GM11168 (cell line): Measurements from ENCODE around the gene GAST.
"Not testable (repeated sequence)": the region's sequence is repeated elsewhere in the genome, so short reads cannot be mapped to it uniquely, and the experiment has no call there.

Source experiments
- in situ Hi-C: fragments of 300-500 bp; cut with MboI; formaldehyde crosslinking; loops from one replicate; pipeline ENCODE4 v1.12.0; 2022; ENCODE audit warnings: low sequenced_read_pairs; ENCODE audit not compliant: unreplicated experiment

The GAST gene

DNA sequence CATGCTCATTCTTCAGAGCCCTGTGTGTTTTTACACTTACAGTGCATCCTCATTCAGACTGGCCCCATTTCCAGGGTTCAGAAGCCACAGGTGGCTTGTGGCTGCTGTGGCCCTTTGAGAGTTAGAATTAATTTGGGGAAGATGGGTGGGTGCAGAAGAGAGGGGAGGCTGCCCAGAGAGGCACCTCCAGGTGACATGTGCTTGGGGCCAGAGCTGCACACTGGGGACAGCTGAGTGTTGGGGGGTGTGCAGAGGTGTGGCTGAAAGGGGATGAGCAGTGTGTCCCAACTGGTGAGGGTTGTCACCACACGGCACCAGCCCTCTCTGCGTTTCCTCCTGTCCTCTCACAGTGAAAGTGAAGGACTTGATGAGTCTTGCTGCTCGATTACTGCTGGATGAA, 30.4 kb upstream of the GAST start:
- in situ Hi-C loops, result no loop called here

DNA sequence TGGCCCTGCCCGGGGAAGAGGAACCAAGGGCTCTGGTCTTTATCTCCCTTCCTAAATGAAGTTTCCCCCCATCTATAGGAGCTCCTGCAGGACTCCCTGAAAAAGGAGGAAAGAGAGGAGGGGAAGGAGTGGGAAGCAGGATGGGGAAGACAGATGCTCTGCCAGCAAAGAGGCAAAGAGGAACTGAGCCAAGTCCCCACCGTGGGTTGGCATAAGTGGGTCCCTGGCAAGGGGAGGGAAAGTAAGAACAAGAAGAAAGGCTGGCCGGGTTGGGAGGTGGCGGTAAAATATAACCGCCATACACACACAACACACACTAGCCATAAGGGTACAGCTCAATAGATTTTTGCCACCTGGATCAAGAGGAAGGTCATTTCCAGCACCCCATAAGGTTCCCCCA, 29.5 kb upstream of the GAST start:
- in situ Hi-C loops, result no loop called here

DNA sequence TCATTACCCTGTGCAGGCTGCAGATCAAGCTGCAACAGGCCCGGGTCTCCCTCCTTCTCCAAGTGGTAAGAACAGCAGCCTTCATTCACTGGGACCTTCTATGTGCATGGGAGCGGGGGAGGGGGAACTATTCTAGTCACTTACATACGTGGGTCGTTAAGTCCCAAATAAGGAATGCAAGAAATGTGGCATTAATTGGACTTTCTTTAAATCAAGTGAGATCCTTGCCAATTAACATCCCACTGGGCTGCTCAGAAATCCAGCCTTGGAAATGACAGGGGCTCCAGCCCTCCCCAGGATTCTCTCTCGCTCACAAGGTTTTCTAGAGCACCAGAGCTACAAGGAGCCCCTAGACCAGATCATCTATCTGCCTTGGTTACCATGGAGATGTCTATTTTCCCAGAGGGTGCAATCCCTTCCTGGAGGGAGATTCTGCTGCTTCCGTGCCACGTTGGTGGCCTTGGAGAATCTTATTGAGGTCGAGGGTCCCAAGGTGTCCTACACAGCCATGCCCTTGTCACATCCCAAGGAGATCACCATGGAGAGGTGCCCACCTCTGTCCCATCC, 28.6 kb upstream of the GAST start:
- in situ Hi-C loops, result no loop called here

DNA sequence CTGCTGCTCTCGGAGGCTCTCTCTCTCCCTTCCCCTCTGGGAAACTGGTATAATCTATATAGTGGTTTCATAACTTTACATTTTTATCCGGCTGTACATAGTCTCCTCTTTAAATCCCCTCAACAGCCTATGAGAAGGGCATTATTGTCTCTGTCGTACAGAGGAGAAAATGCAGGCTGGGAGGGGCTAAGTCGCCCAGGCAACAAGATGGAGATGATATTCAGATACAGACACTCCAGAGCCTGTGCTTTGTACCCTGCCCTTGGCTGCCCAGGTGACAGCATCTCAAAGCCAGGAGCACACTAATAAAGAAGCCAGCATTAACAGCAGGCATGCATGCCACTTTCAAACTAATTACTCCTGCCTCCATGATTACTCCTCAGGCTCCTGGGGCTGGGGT, 28.1 kb upstream of the GAST start:
- in situ Hi-C loops, result no loop called here

DNA sequence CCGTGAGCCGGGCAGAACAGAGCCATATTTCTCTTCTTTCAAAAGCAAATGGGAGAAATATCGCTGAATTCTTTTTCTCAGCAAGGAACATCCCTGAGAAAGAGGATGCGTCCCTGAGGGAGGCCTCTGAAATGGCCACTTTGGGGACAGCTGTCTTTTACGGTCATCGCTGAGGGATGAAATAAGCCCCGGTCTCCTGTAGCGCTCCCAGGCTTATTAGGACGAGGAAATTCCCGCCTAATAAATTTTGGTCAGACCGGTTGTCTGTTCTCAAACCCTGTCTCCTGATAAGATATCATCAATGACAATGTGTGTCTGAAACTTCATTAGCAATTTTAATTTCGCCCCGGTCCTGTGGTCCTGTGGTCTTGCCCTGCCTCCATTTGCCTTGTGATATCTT, 26.4 kb upstream of the GAST start:
- in situ Hi-C loops, result not testable (repeated sequence)

DNA sequence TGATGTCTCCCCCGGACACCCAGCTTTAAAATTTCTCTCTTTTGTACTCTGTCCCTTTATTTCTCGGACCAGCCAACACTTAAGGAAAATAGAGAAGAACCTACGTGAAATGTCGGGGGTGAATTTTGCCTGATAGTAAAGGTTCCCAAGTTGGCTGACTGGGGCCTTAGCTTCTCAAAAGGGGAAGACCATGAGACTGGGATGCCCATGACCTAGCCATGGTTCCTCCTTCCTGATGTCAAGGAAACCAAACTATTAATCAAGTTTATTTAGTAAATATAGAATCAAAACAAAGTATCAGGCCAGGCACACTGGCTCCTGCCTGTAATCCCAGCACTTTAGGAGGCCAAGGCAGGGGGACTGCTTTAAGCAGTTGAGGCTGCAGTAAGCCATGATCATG, 25.9 kb upstream of the GAST start:
- in situ Hi-C loops, result no loop called here

DNA sequence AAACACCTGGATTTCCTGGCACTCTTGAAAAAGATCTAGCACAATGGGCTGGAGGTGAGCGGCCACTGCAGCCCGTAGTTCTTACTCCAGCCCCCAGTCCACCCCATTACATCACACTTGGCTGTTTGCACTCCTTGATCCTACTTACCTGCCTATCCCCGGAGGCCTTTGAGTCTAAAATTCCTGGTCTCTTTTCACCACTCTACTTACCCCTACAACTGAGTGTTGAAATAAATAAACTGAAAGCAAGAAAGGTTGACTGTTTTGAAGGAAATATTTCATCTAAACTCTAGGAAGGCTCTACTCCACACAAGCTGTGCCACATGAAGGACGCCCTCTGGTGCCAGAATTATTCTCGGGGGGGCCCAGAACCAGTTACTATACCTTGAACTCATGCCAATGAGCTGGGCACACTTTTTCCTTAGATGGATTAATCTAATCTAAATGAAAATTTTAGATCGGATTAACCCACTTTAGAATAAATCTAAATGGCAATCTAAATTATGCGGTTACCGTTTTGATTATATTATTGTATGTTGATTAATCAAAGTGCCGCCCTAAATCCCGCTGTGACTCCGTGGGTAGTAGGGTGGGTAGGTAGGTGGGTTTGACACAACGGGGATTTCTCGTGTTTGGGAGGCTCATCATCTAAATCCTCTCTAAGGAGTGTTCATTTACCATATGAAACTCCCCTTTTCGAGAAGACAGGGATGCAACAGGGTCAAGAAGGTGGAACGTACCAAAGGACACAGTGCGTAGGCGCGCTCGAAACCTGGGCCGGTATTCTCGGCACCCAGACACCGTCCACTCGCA, 24.1 kb upstream of the GAST start:
- in situ Hi-C loops, result no loop called here

DNA sequence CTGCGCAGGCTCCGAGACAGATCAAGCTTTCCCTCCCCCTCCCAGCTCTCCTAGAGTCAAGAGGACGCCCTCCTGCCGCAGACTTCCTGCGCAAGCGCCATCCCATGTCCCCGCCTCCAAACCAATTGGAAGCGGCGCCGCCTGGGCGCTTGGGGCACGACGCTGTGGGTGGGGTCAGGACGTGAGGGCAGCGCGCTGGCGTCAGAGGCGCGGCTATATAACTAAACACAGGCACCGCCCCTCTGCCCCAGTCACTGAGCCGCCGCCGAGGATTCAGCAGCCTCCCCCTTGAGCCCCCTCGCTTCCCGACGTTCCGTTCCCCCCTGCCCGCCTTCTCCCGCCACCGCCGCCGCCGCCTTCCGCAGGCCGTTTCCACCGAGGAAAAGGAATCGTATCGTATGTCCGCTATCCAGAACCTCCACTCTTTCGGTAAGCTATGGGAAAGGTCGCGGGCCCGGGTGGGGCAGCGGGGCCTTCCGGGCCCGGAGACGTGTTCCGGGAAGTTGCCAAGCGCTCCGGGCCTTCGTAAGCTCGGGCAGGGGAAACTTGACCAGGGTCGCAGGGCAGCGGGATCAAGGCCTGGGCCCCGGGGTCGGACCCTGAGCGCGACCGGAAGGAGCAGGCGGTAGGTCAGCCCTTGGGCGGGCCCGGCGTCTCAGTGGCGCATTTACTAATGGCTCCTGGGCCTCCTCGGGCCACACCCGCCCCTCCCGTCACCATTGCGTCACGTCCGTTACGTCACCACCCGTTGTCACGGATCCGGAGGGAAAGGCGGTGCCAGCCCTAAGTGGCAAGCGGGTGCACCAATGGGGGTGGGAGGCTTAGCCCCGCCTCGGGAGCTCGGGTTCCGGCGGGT, 23.3 kb upstream of the GAST start, which contains the start of gene EIF1:
EIF1 (plus strand) TSS at position 245 of the 856 bp plus-strand sequence; CDS start at position 399, 154 bp downstream.
- in situ Hi-C loops, result no loop called here

DNA sequence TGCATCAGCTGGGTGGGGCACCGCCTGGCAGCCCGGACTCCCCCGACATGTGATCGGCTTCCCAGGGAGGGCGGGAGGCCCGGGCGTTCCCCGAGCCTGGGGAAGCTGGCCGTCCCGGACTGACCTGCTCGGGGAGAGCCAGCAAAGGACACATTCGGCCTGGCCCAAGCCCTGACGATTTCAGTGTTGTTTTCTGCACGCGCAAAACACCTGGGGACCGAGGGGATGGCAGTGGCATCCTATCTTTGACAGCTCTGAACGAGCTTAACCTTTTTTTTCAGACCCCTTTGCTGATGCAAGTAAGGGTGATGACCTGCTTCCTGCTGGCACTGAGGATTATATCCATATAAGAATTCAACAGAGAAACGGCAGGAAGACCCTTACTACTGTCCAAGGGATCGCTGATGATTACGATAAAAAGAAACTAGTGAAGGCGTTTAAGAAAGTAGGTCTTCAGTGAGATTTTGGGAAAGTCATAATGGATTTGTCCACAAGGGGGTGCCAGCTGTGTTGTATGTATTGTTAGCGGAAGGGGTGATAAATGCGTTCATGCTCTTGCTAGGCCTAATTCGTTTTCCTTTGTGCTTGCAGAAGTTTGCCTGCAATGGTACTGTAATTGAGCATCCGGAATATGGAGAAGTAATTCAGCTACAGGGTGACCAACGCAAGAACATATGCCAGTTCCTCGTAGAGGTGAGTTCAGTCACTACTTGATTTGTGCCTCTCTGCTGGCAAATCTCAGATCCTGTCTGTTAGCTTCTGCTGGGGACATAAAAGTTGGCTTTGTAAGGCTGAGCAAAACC, 22.4 kb upstream of the GAST start:
- in situ Hi-C loops, result no loop called here

DNA sequence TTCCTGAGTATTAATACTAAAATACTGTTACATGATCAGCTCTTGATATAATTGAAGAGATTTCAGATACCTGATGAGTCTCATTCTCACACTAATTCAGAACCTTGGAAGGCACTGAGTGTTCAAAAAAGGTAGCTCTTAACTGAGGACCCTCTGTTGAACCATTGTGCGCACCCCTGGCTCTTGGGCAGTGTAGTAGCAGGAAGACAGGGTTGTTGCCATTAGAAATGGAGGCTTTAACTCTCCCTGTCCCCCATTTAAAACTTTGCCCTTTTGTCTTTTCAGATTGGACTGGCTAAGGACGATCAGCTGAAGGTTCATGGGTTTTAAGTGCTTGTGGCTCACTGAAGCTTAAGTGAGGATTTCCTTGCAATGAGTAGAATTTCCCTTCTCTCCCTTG, 21.6 kb upstream of the GAST start:
- in situ Hi-C loops, result no loop called here

DNA sequence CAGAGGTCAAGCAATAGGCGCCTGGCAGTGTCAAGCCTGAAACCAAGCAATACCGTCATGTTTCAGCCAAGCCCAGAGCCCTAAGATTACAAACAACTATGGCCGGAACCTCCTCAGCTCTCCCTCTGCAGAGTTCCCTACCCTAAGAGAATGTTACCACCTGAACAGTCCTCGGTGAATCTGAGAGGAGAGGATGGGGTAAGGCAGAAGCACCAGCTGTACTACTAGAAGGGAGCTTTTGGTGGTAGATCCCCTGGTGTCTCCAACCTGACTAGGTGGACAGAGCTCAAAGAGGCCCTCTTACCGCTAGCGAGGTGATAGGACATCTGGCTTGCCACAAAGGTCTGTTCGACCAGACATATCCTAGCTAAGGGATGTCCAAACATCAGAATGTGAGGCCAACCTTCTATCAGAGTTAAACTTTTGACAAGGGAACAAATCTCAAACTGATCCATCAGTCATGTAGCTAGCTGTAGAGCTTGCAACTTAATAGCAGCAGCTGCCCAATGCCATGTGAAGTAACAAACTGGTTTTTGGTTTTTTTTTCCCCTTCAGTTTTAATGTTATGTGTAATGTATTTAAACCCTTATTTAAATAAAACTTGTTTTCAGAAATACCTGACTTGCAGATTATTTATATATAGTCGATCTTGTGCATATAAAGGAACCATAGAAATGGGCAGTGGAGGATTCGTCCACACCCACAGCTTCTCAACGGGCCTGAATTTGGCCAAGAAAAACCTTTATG, 20.9 kb upstream of the GAST start:
- in situ Hi-C loops, result no loop called here

DNA sequence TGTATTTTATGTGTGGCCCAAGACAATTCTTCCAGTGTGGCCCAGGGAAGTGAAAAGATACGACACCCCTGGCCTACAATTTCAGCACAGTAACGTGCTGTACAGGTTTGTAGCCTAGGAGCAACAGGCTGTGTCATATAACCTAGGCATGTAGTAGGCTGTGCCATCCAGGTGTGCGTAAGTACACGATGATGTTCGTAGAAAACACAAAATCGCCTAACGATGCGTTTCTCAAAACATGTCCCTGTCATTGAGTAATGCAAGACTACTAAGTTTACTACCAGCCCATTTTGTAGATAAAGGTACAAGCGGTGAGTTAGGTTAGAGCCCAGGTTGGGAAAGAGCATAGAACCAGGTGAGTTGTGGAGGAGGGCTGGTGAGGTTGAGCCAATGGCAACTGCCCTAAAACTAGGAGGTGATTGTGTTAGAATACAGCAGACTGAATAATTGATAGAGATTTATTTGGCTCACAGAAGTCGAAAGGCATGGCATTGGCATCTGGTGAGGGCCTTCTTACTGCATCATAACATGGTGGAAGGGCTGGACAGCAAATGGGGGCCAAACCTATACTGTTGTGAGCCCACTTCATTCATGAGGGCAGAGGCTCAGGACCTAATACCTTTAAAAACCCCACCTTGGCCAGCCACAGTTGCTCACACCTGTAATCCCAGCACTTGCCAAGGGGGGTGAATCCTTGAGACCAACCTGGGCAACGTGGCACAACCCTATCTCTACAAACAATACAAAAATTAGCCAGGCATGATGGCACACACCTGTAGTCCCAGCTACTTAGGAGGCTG, 19.2 kb upstream of the GAST start:
- in situ Hi-C loops, result no loop called here

DNA sequence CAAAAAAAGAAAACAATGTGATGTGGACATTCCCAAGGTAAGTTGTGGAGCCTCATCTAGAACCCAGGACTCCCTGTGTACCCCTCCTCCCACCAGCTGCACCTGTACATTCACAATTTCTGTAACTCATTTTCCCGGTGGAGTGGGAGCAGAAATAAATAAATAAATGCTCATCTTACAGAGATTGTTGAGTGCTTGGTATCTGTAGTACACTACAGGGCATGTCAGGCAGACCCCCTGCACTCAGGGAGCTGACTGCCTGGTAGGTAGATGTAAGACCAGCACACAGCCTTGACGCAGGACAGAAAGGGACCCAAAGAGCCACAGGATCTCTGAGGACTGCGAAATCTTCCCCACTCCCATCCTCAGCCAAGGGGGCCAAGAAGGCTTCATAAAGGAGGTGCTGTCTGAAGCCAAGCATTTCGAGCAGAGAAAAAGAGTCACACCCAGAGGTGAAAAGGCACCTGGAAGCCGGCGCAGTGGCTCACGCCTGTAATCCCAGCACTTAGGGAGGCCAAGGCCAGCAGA, 16.9 kb upstream of the GAST start:
- in situ Hi-C loops, result no loop called here

DNA sequence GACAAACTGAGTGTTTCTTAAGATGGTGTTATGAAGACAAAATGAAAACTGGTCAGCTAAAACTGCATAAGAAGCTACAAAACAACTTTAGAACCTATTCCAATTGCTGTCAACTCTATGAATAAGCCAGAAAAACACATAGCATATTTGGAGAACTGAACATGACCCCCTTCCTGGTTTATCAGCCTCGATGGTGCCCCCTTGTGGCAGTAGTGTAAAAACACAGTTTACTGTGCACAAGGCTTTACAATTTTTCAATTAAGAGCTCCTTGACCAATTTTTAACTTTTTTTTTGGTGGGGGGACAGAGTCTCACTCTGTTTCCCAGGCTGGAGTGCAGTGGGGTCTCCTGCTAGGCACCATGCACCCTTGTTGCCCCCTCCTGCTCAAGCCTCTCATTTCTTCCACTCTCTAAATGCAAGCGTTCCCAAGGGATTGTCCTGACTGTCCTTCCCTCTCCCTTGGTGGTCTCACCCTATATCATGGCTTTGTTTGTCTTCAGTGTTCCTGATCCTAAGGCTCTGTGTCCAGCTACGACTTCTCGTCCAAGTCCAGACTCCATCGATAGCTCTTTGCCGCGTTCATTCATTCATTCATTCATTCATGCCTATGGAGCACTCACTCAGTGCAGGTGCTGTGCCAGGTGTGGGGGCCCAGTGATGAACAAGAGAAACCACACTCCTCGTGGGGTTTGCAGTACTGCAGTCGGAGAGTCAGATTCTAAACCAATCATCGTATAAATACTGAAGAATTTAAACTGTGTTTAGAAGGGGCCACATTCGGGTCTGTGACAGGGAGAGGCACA, 16.0 kb upstream of the GAST start:
- in situ Hi-C loops, result no loop called here

DNA sequence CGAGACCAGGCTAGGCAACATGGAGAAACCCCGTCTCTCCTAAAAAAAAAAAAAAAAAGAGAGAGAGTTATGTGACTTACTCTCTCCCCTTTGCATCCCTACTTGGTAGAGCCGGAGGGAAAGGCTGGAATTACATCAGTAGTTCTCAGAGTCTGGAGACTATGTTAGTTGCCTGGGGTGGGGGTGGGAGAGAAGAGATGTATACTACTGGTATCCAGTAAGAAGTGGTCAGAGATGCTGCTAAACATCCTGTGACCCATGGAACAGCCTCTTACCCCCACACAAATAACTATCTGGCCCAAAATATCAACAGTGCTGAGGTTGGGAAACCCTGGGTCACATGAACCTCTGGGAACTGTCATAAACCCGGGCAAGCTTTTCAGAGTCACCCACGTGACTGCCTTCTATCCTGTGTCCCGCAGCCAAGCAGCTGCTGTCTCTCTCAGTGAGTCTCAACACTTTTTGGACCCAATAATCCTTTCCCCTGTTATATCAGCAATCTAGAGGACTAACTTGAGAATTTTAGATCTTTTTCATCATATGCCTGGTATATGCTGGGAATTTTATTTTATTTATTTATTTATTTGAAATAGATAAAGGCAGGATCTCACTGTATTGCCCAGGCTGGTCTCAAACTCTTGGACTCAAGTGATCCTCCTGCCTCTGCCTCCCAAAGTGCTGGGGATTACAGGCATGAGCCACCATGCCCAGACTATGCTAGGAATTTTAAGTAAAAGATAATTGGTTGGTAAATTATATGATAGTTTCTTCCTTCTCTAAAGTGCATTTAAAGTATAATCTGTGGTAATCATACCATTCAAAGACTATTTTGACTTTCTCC, 14.8 kb upstream of the GAST start:
- in situ Hi-C loops, result no loop called here

DNA sequence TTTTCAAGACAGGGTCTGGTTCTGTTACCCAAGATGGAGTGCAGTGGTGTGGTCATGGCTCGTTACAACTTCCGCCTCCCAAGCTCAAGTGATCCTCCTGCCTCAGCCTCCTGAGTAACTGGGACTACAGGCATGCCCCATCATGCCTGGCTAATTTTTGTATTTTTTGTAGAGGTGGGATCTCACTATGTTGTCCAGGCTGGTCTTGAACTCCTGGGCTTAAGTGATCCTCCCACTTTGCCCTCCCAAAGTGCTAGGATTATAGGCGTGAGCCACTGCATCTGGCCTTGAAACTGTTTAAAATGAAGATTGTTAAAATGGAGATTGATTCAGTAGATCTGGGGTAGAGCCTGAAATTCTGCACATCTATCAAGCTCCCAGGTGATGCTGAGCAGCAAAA, 11.3 kb upstream of the GAST start:
- in situ Hi-C loops, result not testable (repeated sequence)

DNA sequence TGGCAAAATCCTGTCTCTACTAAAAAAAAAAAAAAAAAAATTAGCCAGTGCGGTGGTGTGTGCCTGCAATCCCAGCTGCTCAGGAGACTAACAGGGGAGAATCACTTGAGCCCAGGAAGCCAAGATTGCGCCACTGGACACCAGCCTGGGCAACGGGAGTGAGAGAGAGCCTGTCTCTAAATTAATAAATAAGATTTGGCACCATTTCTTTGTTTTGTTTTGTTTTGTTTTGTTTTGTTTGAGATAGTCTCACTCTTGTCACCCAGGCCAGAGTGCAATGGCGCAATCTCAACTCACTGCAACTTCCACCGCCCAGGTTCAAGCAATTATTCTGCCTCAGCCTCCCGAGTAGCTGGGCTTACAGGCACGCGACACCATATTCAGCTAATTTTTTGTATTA, 9.4 kb upstream of the GAST start:
- in situ Hi-C loops, result no loop called here
